Caco-2 (cell line): Measurements from ENCODE around the gene ERICH4. TPM values are rescaled to one million over a fixed set of nuclear protein-coding genes. Genes with fewer than 3 reads are reported as not detected.

Experiments
- BruUV-seq: library from RNA; stranded (reverse); fragments of 400-500 nt; replicated peaks from 2 replicates; lab custom pipeline; 2021; lab: Mats Ljungman, UMichigan
- CTCF ChIA-PET: fragments of 300-600 bp; sonication (Branson Sonifier 250); formaldehyde crosslinking; loops from one replicate; lab custom pipeline; 2022; ENCODE audit warnings: antibody characterized with exemption; lab: Charles Lee
- POLR2A ChIA-PET: fragments of 300-600 bp; sonication (Branson Sonifier 250); formaldehyde crosslinking; loops from one replicate; lab custom pipeline; 2022; ENCODE audit warnings: antibody characterized with exemption; lab: Charles Lee
- DNase-seq, 2 experiments: peaks; one replicate each; pipeline versions ENCODE4 v3.0.0 to v3.0.0-alpha.2; 2020 to 2022
- H3K27me3 ChIP-seq: replicated peaks from 2 replicates; pipeline ENCODE4 v1.6.0; 2011; ENCODE audit warnings: low read length; ENCODE audit not compliant: control insufficient read depth, insufficient read depth
- H3K36me3 ChIP-seq: 2 replicates; pipeline ENCODE4 v1.5.1; 2011; ENCODE audit warnings: low read length; ENCODE audit not compliant: control insufficient read depth, insufficient read depth
- H3K4me1 ChIP-seq: fragments of 250-450 bp; sonication (Bioruptor Pico); 2 replicates; pipeline ENCODE4 v1.5.1; 2020; ENCODE audit warnings: mild to moderate bottlenecking
- H3K4me3 ChIP-seq: 2 replicates; pipeline ENCODE4 v1.5.1; 2011; ENCODE audit warnings: low read depth, mild to moderate bottlenecking, control low read depth, low read length
- H3K9me3 ChIP-seq: fragments of 250-450 bp; sonication (Bioruptor Pico); 2 replicates; pipeline ENCODE4 v1.5.1; 2020; ENCODE audit warnings: mild to moderate bottlenecking, moderate library complexity
- H3K27ac Mint-ChIP-seq: one replicate; pipeline ENCODE4 v1.8.0; 2022; ENCODE audit warnings: mixed read lengths; ENCODE audit not compliant: unreplicated experiment
- H3K27me3 Mint-ChIP-seq: one replicate; pipeline ENCODE4 v1.8.0; 2022; ENCODE audit warnings: mixed read lengths; ENCODE audit not compliant: insufficient read depth, unreplicated experiment
- H3K36me3 Mint-ChIP-seq: one replicate; pipeline ENCODE4 v1.8.0; 2022; ENCODE audit warnings: mild to moderate bottlenecking, mixed read lengths; ENCODE audit not compliant: insufficient read depth, unreplicated experiment
- H3K4me1 Mint-ChIP-seq: one replicate; pipeline ENCODE4 v1.8.0; 2022; ENCODE audit warnings: low read depth, mixed read lengths; ENCODE audit not compliant: unreplicated experiment
- H3K4me3 Mint-ChIP-seq: one replicate; pipeline ENCODE4 v1.8.0; 2022; ENCODE audit warnings: mild to moderate bottlenecking, moderate library complexity, mixed read lengths; ENCODE audit not compliant: unreplicated experiment
- H3K9me3 Mint-ChIP-seq: one replicate; pipeline ENCODE4 v1.8.0; 2022; ENCODE audit warnings: mixed read lengths; ENCODE audit not compliant: unreplicated experiment
- CTCF ChIP-seq, 2 experiments: fragments of 200-600 bp in 1 of 2; IDR thresholded peaks; 1 replicate in 1 of 2; 2 replicates in 1 of 2; pipeline versions ENCODE4 v1.5.1 to v1.8.0; 2011 to 2022; ENCODE audit warnings: antibody characterized with exemption in 1 of 2, control low read depth in 1 of 2, inconsistent platforms in 1 of 2, low read depth in 1 of 2, low read length in 1 of 2, mild to moderate bottlenecking in 1 of 2, moderate library complexity in 1 of 2; ENCODE audit not compliant: insufficient read depth in 1 of 2, severe bottlenecking in 1 of 2, unreplicated experiment in 1 of 2
- intact Hi-C: fragments of 100-400 bp; cut with micrococcal nuclease; formaldehyde crosslinking; loops from one replicate; pipeline ENCODE4 v1.10.0; 2022; ENCODE audit not compliant: unreplicated experiment
- total RNA-seq: library from RNA; stranded (reverse); gene quantifications from 2 replicates; pipeline ENCODE4 v1.2.3, GENCODE V29; 2022

ERICH4 gene
- total RNA-seq, 1 experiment from 2014 or later = not detected

DNA sequence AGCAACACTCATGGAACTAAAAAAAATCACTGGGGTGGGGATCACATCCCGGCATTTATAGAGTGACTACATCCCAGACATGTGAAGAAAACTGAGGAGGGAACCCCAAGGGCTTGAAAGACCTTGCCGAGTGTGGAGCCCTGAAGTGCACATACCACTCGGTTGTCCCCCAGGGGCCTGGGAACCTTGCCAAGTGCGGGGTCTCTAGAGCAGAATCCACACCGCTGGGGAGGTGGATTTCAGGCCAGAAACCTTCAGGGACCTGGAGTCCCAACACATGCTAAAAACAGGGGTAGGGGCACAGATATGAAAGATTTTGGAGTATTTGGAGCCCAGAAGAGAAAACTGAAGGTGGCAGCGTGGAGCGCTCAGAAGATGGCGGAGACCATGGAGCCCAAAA is 35.2 kb downstream of the ERICH4 start:
- Histone ChIP-seq H3K9me3 (no peaks in the 10 kb centered on the region), H3K36me3 (no peaks in the 10 kb centered on the region), H3K27me3 (no peaks in the 10 kb centered on the region), H3K4me1 (no peaks in the 10 kb centered on the region), H3K4me3 (no peak overlapping the region)
- Mint-ChIP-seq H3K9me3 (peaks cover 4% of the 10 kb centered on the region), H3K4me3 (no peak overlapping the region), H3K27ac (no peak overlapping the region), H3K4me1 (no peaks in the 10 kb centered on the region), H3K27me3 (peaks cover 28% of the 10 kb centered on the region), H3K36me3 (no peaks in the 10 kb centered on the region)
- ChIA-PET POLR2A (no interaction called here), CTCF (no interaction called here)
- intact Hi-C loops = no loop called here
- DNase-seq = no peak
- TF ChIP-seq CTCF (IDR thresholded peaks at IDR 0.05; ENCODE audit: insufficient read depth in 1 of 2, low read depth in 1 of 2, low read length in 1 of 2, severe bottlenecking in 1 of 2, unreplicated experiment in 1 of 2) = no peak
- BruUV-seq = no TSS peak

- H3K9me3 Mint-ChIP-seq = no peaks in the 10 kb centered on the region
- no peak overlapping the region for H3K4me3 Mint-ChIP-seq
- no peak for TF ChIP-seq CTCF (IDR thresholded peaks at IDR 0.05; ENCODE audit: insufficient read depth in 1 of 2, low read depth in 1 of 2, low read length in 1 of 2, severe bottlenecking in 1 of 2, unreplicated experiment in 1 of 2)
- H3K36me3 Mint-ChIP-seq = no peaks in the 10 kb centered on the region
- no peak overlapping the region for H3K27ac Mint-ChIP-seq
- no peak for DNase-seq
- BruUV-seq = no TSS peak
- Histone ChIP-seq H3K27me3 (no peaks in the 10 kb centered on the region), H3K4me1 (no peaks in the 10 kb centered on the region), H3K36me3 (no peaks in the 10 kb centered on the region), H3K9me3 (no peaks in the 10 kb centered on the region), H3K4me3 (no peak overlapping the region)
- ChIA-PET CTCF (no interaction called here), POLR2A (interaction anchor here (0.7 kb wide), 1 partner anchor 55 kb away, joined by 3 read pairs; no protein-coding TSS in a partner anchor)
- H3K27me3 Mint-ChIP-seq = peaks cover 25% of the 10 kb centered on the region
- H3K4me1 Mint-ChIP-seq = no peaks in the 10 kb centered on the region
- intact Hi-C loops = no loop called here
These were observed 36.2 kb downstream of the ERICH4 start for GRCh38 chr19:41478875-41479756.

DNA sequence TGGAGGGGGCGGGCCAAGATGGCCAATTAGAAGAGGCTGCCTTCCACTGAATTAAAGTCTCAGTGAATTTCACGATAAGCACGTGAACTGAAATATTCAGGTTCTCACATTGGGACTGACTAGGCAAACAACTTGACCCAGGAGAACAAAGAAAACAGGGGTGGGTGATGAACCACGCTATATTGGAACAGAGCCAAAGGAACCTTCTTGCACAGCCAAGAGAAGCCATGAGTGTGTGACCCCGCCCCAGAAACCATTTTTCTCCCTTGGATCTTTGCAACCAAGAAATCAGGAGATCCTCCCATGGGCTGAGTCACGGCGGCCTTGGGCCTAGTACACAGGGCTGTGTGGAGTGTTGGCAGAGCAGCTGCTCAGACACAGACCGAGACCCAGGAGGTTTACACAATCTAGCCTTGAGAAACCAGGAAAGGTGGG is 36.8 kb downstream of the ERICH4 start:
- Mint-ChIP-seq H3K9me3 (no peaks in the 10 kb centered on the region), H3K27ac (no peak overlapping the region), H3K36me3 (no peaks in the 10 kb centered on the region), H3K4me3 (no peak overlapping the region), H3K4me1 (no peaks in the 10 kb centered on the region), H3K27me3 (peaks cover 29% of the 10 kb centered on the region)
- no peaks in the 10 kb centered on the region for H3K27me3 ChIP-seq
- POLR2A ChIA-PET = no interaction called here
- no peaks in the 10 kb centered on the region for H3K36me3 ChIP-seq
- BruUV-seq = no TSS peak
- no peak for TF ChIP-seq CTCF (IDR thresholded peaks at IDR 0.05; ENCODE audit: insufficient read depth in 1 of 2, low read depth in 1 of 2, low read length in 1 of 2, severe bottlenecking in 1 of 2, unreplicated experiment in 1 of 2)
- intact Hi-C loops = no loop called here
- no peak for DNase-seq
- H3K4me1 ChIP-seq = no peaks in the 10 kb centered on the region
- CTCF ChIA-PET = no interaction called here
- no peak overlapping the region for H3K4me3 ChIP-seq
- H3K9me3 ChIP-seq = no peaks in the 10 kb centered on the region
